Ishikawa (cell line): ENCODE measurements around the gene SIX4.

Experiments used
- CEBPB ChIP-seq: IDR thresholded peaks from 2 replicates; pipeline ENCODE4 v1.6.1; 2012
- CREB1 ChIP-seq: IDR thresholded peaks from 2 replicates; pipeline ENCODE4 v1.6.1; 2012; ENCODE audit warnings: low read depth
- EGR1 ChIP-seq: IDR thresholded peaks from 2 replicates; pipeline ENCODE4 v1.6.1; 2012
- EP300 ChIP-seq: IDR thresholded peaks from 2 replicates; pipeline ENCODE4 v1.6.1; 2012; ENCODE audit warnings: borderline replicate concordance
- FOXM1 ChIP-seq: IDR thresholded peaks from 2 replicates; pipeline ENCODE4 v1.6.1; 2012; ENCODE audit warnings: low read depth, borderline replicate concordance
- NFIC ChIP-seq: IDR thresholded peaks from 2 replicates; pipeline ENCODE4 v1.6.1; 2012
- RAD21 ChIP-seq: IDR thresholded peaks from 2 replicates; pipeline ENCODE4 v1.6.1; 2012; ENCODE audit warnings: low read depth
- TAF1 ChIP-seq: IDR thresholded peaks from 2 replicates; pipeline ENCODE4 v1.6.1; 2012; ENCODE audit warnings: low read depth, mild to moderate bottlenecking
- TCF12 ChIP-seq: IDR thresholded peaks from 2 replicates; pipeline ENCODE4 v1.6.1; 2012; ENCODE audit warnings: low read depth
- TEAD4 ChIP-seq: IDR thresholded peaks from 2 replicates; pipeline ENCODE4 v1.6.1; 2012
- YY1 ChIP-seq: IDR thresholded peaks from 2 replicates; pipeline ENCODE4 v1.6.1; 2012; ENCODE audit warnings: low read depth
- ZBTB7A ChIP-seq: IDR thresholded peaks from 2 replicates; pipeline ENCODE4 v1.6.1; 2012; ENCODE audit warnings: low read depth
- TF ChIP-seq, protein P1 (sequence below): IDR thresholded peaks from 2 replicates; pipeline ENCODE4 v1.6.1; 2012
- TF ChIP-seq, protein P2 (sequence below): IDR thresholded peaks from 2 replicates; pipeline ENCODE4 v1.6.1; 2012
- TF ChIP-seq, protein P3 (sequence below): IDR thresholded peaks from 2 replicates; pipeline ENCODE4 v1.6.1; 2012; ENCODE audit warnings: low read depth, mild to moderate bottlenecking

SIX4 gene

DNA sequence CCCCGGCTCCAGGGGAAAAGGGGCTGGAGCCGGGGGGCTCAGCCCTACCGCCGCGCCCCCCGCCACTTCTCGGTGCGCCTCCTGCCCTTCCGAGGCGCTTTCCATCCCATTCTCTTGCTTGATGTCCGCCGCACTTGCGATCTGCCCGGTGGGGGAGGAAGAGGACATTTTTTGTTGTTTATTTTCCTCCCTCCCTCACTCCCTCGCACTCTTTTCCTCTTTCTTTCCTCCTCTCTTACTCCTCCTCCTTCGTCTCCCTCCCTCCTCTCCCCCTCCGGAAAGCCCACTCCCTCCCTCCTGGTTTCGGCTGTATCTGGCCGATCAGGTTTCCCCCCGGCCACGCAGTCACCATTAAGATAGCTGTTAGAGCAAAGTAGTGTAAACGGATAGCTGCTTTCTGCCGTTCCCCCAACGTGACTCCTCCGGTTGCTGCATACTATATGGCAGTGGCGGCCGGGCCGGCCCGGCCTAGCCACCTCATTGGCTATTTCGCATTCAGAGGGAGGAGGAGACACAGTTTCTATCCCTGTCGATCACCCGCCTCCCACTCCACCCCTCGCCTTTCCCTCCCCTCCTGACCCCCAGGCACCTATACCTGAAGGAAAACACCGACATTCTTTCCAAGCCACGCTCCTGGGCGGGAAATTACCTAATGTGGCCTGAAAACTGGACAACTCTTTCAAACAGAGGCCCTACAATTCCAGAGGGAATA, at the start of gene SIX4:
Gene SIX4, minus strand, starts transcription at position 445 of the 712 bp plus-strand sequence. Its CDS starts 277 bp downstream, at position 168.
- TF ChIP-seq, protein P1, sequence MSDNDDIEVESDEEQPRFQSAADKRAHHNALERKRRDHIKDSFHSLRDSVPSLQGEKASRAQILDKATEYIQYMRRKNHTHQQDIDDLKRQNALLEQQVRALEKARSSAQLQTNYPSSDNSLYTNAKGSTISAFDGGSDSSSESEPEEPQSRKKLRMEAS: peak; percentile 63
- TF ChIP-seq, protein P2, sequence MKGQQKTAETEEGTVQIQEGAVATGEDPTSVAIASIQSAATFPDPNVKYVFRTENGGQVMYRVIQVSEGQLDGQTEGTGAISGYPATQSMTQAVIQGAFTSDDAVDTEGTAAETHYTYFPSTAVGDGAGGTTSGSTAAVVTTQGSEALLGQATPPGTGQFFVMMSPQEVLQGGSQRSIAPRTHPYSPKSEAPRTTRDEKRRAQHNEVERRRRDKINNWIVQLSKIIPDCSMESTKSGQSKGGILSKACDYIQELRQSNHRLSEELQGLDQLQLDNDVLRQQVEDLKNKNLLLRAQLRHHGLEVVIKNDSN: peak; percentile 68
- TF ChIP-seq ZBTB7A (no peak), CEBPB (no peak), NFIC (no peak), TCF12 (0 out of 2 replicates have a peak, but pooled peaks have one; percentile 36), FOXM1 (no peak), TEAD4 (peak; percentile 24; the same call in 1 of the 2 replicates), CREB1 (no peak), EP300 (no peak), RAD21 (no peak), YY1 (0 out of 2 replicates have a peak, but pooled peaks have one; percentile 13), EGR1 (no peak), TAF1 (peak; percentile 66; the same call in 1 of the 2 replicates)
- TF ChIP-seq, protein P3, sequence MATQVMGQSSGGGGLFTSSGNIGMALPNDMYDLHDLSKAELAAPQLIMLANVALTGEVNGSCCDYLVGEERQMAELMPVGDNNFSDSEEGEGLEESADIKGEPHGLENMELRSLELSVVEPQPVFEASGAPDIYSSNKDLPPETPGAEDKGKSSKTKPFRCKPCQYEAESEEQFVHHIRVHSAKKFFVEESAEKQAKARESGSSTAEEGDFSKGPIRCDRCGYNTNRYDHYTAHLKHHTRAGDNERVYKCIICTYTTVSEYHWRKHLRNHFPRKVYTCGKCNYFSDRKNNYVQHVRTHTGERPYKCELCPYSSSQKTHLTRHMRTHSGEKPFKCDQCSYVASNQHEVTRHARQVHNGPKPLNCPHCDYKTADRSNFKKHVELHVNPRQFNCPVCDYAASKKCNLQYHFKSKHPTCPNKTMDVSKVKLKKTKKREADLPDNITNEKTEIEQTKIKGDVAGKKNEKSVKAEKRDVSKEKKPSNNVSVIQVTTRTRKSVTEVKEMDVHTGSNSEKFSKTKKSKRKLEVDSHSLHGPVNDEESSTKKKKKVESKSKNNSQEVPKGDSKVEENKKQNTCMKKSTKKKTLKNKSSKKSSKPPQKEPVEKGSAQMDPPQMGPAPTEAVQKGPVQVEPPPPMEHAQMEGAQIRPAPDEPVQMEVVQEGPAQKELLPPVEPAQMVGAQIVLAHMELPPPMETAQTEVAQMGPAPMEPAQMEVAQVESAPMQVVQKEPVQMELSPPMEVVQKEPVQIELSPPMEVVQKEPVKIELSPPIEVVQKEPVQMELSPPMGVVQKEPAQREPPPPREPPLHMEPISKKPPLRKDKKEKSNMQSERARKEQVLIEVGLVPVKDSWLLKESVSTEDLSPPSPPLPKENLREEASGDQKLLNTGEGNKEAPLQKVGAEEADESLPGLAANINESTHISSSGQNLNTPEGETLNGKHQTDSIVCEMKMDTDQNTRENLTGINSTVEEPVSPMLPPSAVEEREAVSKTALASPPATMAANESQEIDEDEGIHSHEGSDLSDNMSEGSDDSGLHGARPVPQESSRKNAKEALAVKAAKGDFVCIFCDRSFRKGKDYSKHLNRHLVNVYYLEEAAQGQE: no peak

DNA sequence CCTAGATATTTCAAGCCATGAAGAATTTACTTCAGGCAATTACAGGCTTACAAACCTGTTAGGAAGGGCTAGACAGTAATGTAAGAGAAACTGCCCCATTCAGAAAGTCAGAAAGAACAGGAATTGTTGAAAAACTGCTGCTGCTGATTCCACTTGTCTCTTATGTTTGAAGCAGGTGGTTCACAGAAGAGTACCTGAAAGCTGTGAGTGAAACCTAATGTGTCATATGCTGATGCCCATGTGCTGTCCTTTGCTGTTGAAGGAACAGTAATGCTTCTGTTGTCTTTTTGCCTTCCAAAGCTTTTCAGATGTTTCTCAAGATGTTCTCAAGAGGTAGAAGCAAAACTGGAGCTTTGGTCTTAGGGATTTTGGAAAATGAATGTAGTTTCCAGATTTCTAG, 49.4 kb upstream of the SIX4 start:
- TF ChIP-seq CREB1 (no peak), EGR1 (no peak)
- TF ChIP-seq, protein P3: no peak

DNA sequence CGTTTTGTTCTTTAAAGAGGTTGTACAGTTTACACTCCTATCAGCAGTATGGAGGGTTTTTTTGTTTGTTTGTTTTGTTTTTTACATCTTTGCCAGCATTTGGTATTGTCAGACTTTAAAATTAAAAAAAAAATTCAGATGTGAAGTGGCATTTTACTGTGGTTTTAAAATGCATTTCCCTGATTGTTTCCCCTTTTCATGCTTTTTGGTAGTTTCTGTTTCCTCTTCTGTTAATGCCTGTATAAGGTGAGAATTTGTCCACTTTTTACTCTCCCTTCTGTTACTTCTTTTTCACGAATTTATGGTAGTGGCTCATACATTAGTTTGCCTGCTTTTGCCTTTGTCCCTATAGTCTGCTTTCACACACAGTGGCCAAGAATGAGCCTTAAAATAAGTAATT, 47.0 kb upstream of the SIX4 start:
- TF ChIP-seq TAF1 (no peak), YY1 (no peak), CEBPB (no peak)
- TF ChIP-seq, protein P2: no peak

DNA sequence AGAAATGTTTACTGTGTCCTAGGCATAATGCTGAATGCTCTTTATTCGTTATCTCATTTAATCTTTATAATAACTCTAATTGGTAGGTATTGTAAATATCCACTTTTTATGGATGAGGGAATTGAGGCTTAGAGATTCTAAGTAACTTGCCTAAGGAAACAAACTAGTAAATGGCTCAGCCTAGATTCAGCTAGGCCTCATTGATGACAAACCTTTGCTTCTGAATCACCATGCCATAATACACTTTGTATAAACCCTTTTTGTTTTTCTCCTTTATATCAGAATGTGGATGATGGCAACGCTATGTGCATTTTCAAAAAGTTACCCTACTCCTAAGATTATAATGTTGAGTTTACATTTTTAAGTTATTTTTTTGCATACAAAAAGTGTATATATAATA, 44.5 kb upstream of the SIX4 start:
- TF ChIP-seq EP300: no peak
- no peak for TF ChIP-seq ZBTB7A
- no peak for TF ChIP-seq YY1
- TF ChIP-seq FOXM1: no peak
- no peak for TF ChIP-seq TCF12
- no peak for TF ChIP-seq CREB1
- TF ChIP-seq, protein P3: no peak
- TF ChIP-seq, protein P1: no peak
- TF ChIP-seq EGR1: no peak
- TF ChIP-seq TEAD4: no peak
- TF ChIP-seq TAF1: no peak
- TF ChIP-seq NFIC: no peak
- no peak for TF ChIP-seq RAD21
- TF ChIP-seq, protein P2: no peak
- no peak for TF ChIP-seq CEBPB
